Adrenal gland (tissue), 5 donors: ENCODE data around the gene KCND2.

Experiments
- POLR2A ChIP-seq, 2 donors: fragments of 450-650 bp; IDR thresholded peaks; one replicate each; pipeline ENCODE4 v1.6.1; 2017; ENCODE audit warnings: antibody characterized with exemption in 2 of 2, mild to moderate bottlenecking in 2 of 2, moderate library complexity in 1 of 2
- TF ChIP-seq, protein P1 (sequence below), 6 experiments: fragments of 450-650 bp in 4 of 6; fragments of 200-600 bp in 2 of 6; sonication (generic) in 1 of 6; IDR thresholded peaks; 1 replicate in 5 of 6; 2 replicates in 1 of 6; pipeline versions ENCODE4 v1.5.1 to v1.8.0; 2016 to 2021; ENCODE audit warnings: antibody characterized with exemption in 6 of 6, mild to moderate bottlenecking in 2 of 6, moderate library complexity in 1 of 6
- donor health status: DM: no; HTN: no; CAD: no.

DNA sequence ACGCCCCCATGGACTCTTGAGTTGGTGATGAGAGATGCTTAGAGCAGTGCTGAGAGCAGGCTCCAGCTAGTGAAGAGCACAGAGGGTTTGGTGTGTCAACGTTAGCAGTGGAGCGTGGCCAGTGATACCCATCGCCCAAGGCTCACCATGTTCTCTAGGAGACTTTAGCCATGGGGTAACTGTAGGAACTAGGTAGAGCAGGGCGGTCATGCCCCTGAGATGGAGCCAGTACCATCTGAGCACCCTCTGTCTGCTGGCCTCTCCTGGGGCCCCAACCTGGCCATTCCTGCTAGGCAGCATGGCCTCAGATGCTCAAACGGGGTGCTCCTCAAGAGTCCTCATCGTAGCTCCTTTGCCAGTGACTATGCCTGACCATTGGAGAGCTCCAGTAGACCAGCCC is 179.7 kb downstream of the KCND2 start:
- no peak for TF ChIP-seq POLR2A (IDR thresholded peaks at IDR 0.05)
- TF ChIP-seq, protein P1, sequence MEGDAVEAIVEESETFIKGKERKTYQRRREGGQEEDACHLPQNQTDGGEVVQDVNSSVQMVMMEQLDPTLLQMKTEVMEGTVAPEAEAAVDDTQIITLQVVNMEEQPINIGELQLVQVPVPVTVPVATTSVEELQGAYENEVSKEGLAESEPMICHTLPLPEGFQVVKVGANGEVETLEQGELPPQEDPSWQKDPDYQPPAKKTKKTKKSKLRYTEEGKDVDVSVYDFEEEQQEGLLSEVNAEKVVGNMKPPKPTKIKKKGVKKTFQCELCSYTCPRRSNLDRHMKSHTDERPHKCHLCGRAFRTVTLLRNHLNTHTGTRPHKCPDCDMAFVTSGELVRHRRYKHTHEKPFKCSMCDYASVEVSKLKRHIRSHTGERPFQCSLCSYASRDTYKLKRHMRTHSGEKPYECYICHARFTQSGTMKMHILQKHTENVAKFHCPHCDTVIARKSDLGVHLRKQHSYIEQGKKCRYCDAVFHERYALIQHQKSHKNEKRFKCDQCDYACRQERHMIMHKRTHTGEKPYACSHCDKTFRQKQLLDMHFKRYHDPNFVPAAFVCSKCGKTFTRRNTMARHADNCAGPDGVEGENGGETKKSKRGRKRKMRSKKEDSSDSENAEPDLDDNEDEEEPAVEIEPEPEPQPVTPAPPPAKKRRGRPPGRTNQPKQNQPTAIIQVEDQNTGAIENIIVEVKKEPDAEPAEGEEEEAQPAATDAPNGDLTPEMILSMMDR (IDR thresholded peaks at IDR 0.05) = no peak
